GM12873 (cell line): Measurements from ENCODE around the gene RNF144A.

Experiments used
- TF ChIP-seq, protein P1 (sequence below): IDR thresholded peaks from 2 replicates; pipeline ENCODE4 v1.5.1; 2012; ENCODE audit warnings: low read depth, mild to moderate bottlenecking, moderate library complexity, low read length, control low read depth; ENCODE audit not compliant: insufficient read depth; ENCODE audit errors: missing control alignments

Gene RNF144A

DNA sequence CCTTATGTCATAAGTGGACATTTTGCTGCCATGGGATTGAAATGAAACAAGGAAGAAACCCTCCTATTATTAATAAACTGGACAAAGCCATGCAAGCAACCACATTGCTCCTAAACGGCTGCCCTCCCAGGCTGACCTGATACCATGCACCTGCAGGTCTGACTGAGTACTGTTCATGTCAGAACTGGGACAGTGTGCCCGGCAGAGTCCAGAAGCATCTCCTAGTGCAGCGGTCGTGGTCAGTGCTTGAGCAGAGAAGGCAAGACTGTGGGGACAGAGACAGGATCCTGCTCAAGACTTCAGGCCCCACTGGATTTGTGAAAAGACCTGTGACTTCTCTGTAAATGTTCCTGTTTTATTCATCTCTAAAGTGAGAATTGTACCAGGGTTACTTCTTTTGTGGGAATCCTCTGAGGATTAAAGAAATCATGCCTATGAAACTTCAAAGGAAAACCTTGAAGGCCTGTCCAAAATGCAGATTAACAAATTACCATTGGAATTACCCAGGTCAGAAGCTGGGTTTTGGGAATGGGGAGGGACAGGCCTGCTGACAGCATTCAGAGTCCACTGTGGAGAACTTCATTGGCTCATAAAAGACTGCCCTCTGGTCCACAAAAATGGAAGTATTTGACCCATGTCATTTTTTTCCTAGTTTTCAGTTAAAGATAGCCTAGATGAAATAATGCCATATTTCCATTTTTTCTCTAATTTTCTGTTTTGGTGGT lies 13.9 kb downstream of the RNF144A start:
- TF ChIP-seq, protein P1, sequence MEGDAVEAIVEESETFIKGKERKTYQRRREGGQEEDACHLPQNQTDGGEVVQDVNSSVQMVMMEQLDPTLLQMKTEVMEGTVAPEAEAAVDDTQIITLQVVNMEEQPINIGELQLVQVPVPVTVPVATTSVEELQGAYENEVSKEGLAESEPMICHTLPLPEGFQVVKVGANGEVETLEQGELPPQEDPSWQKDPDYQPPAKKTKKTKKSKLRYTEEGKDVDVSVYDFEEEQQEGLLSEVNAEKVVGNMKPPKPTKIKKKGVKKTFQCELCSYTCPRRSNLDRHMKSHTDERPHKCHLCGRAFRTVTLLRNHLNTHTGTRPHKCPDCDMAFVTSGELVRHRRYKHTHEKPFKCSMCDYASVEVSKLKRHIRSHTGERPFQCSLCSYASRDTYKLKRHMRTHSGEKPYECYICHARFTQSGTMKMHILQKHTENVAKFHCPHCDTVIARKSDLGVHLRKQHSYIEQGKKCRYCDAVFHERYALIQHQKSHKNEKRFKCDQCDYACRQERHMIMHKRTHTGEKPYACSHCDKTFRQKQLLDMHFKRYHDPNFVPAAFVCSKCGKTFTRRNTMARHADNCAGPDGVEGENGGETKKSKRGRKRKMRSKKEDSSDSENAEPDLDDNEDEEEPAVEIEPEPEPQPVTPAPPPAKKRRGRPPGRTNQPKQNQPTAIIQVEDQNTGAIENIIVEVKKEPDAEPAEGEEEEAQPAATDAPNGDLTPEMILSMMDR: no peak

DNA sequence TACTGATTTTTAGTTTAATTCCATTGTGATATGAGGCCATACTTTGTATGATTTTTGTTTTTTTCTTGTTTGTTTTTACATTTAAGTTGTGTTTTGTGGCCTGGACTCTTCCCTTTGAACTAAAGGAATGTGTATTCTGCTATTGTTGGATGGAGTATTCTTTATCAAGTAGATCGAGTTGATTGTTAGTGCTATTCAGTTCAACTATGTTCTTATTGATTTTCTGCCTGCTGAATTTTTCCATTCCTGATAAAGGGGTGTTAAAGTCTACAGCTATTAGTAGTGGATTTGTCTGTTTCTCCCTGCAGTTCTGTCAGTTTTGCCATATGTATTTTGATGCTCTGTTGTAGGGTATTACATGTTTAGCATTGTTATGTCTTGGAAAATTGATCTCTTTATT lies 14.5 kb downstream of the RNF144A start:
- TF ChIP-seq, protein P1: no peak

DNA sequence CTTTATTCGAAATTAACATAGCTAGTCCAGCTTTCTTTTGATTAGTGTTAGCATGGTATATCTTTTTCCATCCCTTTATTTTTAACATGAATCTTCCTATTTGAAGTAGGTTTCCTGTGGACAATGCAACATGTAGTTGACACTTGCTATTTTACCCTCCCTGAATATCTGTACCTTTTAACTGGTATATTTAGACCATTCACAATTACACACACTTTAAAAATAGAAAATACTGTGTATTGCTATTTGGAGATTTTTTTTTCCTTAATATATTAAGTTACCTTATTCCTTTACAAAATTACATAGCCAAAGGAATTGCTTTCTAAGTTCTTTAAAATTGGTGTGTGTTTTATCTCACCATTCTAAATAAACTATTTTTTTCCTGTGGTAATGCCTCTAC lies 15.0 kb downstream of the RNF144A start:
- TF ChIP-seq, protein P1: no peak

DNA sequence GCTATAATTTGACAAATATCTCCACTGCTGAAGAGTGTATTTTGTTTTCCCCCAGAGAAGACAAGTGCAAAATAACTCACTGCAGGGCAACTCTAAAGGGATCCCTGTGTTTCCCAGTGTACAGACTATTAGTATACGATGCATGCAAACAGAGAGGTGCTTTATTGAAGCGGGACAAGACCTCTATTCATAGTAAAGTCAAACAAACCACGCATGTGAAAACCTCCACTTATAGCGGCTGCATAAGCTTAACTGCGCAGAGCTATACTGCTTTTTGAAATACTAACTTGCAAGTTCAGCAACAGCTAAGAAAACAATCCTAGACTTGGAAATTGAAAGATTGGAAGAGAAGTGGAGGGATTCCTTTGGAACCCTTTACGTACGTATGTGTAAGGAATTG lies 15.6 kb downstream of the RNF144A start:
- TF ChIP-seq, protein P1: no peak

DNA sequence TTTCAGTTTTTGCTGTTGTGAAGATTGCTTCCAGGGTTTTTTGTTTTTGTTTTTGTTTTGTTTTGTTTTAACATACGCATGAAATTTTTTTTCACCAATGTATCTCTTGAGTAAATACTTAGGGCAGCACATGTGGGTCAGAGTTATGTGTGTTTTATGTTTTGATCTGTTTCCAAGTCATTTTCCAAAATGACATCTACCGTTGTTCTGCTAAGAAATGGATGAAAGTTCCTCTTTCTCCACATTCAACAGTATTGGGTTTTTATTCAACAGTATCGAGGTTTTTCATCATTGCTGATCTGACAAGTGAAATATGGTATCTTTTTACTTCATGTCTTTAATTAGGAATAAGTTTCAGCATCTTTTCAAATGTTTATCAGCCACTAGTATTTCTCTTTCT lies 16.7 kb downstream of the RNF144A start:
- TF ChIP-seq, protein P1: no peak

DNA sequence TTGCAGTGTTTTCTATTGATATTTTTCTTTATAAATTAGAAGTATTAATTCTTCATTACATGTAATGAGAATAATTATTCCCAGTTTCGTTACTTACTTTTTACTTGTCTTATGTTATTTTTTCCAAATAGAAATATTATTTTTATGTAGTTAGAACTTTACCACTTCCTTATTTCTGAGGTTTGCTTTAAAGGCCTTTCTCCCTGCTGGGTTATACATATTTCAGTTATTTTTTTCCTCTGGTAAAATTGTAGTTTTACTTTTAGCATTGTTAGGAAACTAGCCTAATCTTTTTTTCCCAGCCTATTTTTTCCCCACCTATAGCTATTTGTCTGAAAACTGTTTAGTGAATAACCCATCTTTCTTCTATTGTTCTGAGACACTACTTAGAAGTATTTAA lies 17.1 kb downstream of the RNF144A start:
- TF ChIP-seq, protein P1: no peak

DNA sequence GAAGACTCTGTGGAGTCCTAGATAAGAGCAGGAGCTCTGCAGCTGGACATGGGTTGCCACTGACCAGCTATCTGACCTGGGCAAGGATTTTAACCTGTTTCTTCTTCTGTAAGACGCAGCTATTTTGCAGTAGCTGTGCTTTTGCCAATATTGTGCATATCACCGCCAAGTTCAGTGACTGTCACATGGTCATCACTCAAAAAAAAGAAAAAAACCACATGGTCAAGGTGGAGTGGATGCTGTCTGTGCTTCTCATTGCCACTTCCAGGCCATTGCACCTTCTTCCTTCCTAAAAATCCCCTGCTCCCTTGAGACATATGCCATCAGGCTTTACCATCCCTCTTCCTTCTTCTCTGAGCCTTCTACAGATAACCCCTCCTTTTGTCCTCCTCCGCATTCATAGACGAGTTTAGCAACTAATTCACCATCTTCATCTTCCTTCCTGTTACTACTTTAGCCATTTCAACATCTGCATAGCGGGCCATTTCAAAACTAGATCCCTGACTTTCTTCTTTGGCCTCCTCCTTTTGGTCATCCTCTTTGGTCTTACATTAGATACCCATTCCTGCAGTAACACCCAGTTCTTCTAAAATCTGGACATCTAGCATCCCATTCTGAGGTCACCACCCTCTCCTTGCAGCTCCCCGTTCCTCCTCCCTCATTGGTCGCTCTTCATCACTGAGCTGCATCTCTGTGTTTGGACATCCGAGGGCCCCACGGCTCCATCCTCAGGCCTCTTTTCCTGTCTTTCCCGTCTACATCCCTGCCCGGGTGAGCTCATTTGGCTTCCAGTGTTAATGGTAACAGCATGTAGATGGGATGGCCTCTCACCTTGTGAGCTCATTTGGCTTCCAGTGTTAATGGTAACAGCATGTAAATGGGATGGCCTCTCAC lies 17.8 kb downstream of the RNF144A start:
- TF ChIP-seq, protein P1: no peak
